Psoas muscle (tissue), 8 donors: ENCODE measurements around the gene CD59. TPM values are rescaled to one million over a fixed set of nuclear protein-coding genes. Genes with fewer than 3 reads are reported as not detected.

ENCODE experiments used
- ATAC-seq, 4 donors: fragments of 200-7000 bp; cut with Tn5 transposase; one replicate each; pipeline ENCODE4 v1.9.1; 2020; ENCODE audit warnings: moderate library complexity in 3 of 4, mild to moderate bottlenecking in 2 of 4
- DNase-seq, 2 donors: peaks; one replicate each; pipeline ENCODE4 v3.0.0-alpha.2; 2020
- H3K27ac ChIP-seq: fragments of 200-600 bp; one replicate; pipeline ENCODE4 v1.8.0; 2022
- H3K27me3 ChIP-seq, 3 donors: fragments of 200-600 bp in 1 of 3; one replicate each; pipeline versions ENCODE4 v1.6.1 to v1.8.0; 2013 to 2022; ENCODE audit warnings: low read length in 2 of 3, mild to moderate bottlenecking in 2 of 3, moderate library complexity in 1 of 3; ENCODE audit not compliant: insufficient read depth in 3 of 3
- H3K36me3 ChIP-seq, 2 donors: fragments of 200-600 bp in 1 of 2; one replicate each; pipeline versions ENCODE4 v1.6.1 to v1.8.0; 2013 to 2022; ENCODE audit warnings: low read depth in 1 of 2, mild to moderate bottlenecking in 1 of 2, moderate library complexity in 1 of 2; ENCODE audit not compliant: insufficient read depth in 1 of 2
- H3K4me1 ChIP-seq: fragments of 200-600 bp; one replicate; pipeline ENCODE4 v1.8.0; 2022
- H3K4me3 ChIP-seq: fragments of 200-600 bp; one replicate; pipeline ENCODE4 v1.8.0; 2022; ENCODE audit warnings: mild to moderate bottlenecking
- H3K9me3 ChIP-seq: fragments of 200-600 bp; one replicate; pipeline ENCODE4 v1.8.0; 2022
- WGBS, 3 donors: extraction: QIAGEN DNeasy Blood & Tissue Kit; methylation state at CpG; one replicate each; pipeline versions ENCODE4 v1.1.6 to v1.1.7; 2013; 5-methylcytosine and 5-hydroxymethylcytosine counted together
- intact Hi-C, 2 donors: fragments of 100-400 bp; cut with DNase I; formaldehyde crosslinking; loops; one replicate each; pipeline versions ENCODE4 v1.11.0 to v1.14.2; 2022
- polyA plus RNA-seq, 3 donors: library from polyadenylated mRNA; stranded (reverse); fragments of 200-250 nt; gene quantifications; one replicate each; pipeline ENCODE4 v1.2.3, GENCODE V29; 2013
- total RNA-seq, 4 donors: library from RNA; stranded (reverse); fragmentation: NEBNext Ultra II Directional in 2 of 4; extraction: Animal tissue kit (Norgen Biotek cat#: 25700) in 2 of 4; gene quantifications; one replicate each; pipeline versions ENCODE4 v1.2.1 to v1.2.4, GENCODE V29; 2021 to 2023
- TF ChIP-seq, protein P1 (sequence below): fragments of 200-600 bp; IDR thresholded peaks from one replicate; pipeline ENCODE4 v1.8.0; 2022; ENCODE audit warnings: antibody characterized with exemption
- donor health status: healthy with polysubstance abuse.
- donor health status: DM: no; HTN: no; CAD: no; lungs with moderate emphysema.
- donor health status: Bipolar disorder and iron deficiency.
- donor health status: healthy.
- donor health status: DM: yes; HTN: yes; CAD: no.
- donor health status: DM: no; HTN: no; CAD: no.
- donor health status: DM: no; HTN: no; CAD: no.
- donor health status: DM: yes; HTN: yes; CAD: no.

Gene CD59
- total and polyA plus RNA-seq, 7 donors, result 423 to 930 (median 574) TPM

- intact Hi-C loops, result loop anchor here in 1 of 2 donors (2.0 to 5.0 kb wide), 2 partner anchors 200 to 380 kb away; no protein-coding TSS in a partner anchor
- WGBS, 3 donors, result 72 to 85% (median 80%) methylated on average over 3 of the region's 3 CpGs
- DNase-seq (no peak), ATAC-seq (peak in 3 of 4 donors; percentile 41 to 73 (median 66))
- Histone ChIP-seq H3K4me1 (peaks cover 7% of the 10 kb centered on the region), H3K9me3 (no peaks in the 10 kb centered on the region), H3K27me3 (no peaks in the 10 kb centered on the region), H3K27ac (no peak overlapping the region), H3K4me3 (no peak overlapping the region), H3K36me3 (peaks cover 0 to 57% of the 10 kb centered on the region in 2 donors)
- TF ChIP-seq, protein P1, sequence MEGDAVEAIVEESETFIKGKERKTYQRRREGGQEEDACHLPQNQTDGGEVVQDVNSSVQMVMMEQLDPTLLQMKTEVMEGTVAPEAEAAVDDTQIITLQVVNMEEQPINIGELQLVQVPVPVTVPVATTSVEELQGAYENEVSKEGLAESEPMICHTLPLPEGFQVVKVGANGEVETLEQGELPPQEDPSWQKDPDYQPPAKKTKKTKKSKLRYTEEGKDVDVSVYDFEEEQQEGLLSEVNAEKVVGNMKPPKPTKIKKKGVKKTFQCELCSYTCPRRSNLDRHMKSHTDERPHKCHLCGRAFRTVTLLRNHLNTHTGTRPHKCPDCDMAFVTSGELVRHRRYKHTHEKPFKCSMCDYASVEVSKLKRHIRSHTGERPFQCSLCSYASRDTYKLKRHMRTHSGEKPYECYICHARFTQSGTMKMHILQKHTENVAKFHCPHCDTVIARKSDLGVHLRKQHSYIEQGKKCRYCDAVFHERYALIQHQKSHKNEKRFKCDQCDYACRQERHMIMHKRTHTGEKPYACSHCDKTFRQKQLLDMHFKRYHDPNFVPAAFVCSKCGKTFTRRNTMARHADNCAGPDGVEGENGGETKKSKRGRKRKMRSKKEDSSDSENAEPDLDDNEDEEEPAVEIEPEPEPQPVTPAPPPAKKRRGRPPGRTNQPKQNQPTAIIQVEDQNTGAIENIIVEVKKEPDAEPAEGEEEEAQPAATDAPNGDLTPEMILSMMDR, result peak; percentile 65
Observed at GRCh38 chr11:33742249-33742851, 6.1 kb upstream of the CD59 start.

DNA sequence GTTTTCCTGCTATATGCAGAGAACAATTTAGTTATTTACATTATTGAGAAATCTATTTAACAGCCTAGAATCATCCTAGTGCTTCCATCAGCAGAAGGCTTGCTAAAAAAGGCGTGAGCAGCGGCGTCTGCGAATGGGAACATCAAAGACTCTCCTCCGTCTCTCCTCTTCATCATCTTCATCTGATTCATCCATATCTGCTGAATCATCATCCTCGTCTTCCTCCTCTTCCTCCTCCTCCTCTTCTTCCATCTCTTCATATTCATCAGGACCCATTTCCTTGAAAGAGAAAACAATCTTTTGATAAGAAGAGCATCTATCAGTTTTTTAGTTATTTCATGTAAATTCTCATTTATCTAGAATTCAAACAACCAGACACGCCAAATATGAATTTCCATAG lies 5.6 kb upstream of the CD59 start:
- Histone ChIP-seq H3K9me3 (no peaks in the 10 kb centered on the region), H3K36me3 (peaks cover 0 to 51% of the 10 kb centered on the region in 2 donors), H3K27ac (no peak overlapping the region), H3K27me3 (no peaks in the 10 kb centered on the region), H3K4me1 (peaks cover 3% of the 10 kb centered on the region), H3K4me3 (no peak overlapping the region)
- intact Hi-C loops, result loop anchor here (2.0 to 5.0 kb wide), 2 partner anchors 199 to 380 kb away; no protein-coding TSS in a partner anchor
- no peak for DNase-seq
- 85 to 92% (median 86%) methylated on average over 7 of the region's 7 CpGs for WGBS, 3 donors
- TF ChIP-seq, protein P1, result no peak
- ATAC-seq, result no peak

DNA sequence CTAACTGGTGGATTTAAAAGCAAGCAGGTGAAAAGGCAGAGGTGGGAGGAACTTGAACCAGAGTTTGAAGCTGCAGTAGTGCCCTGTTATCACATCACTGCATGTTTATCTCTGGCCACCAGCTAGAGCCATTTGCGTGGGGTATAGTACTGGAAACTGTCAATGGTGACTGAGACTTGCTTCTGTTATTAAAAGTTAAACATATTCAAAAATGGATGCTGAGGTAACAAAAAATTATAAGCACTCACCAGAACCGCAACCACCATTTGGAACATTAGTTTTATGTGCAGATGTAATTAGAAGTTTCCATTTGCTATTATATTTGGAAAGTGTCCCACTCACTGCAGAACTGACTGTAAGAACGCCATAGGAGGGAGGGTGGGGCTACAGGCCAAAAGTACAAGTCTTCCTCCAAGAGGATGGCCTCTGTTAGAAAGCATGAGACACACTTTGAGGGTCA lies 1.2 kb upstream of the CD59 start:
- Histone ChIP-seq H3K27ac (peak overlapping the region; percentile 98), H3K4me1 (peaks cover 21% of the 10 kb centered on the region), H3K4me3 (no peak overlapping the region), H3K27me3 (no peaks in the 10 kb centered on the region), H3K9me3 (no peaks in the 10 kb centered on the region), H3K36me3 (peaks cover 5 to 22% of the 10 kb centered on the region in 2 donors)
- ATAC-seq (no peak), DNase-seq (no peak)
- intact Hi-C loops, result loop anchor here (2.0 to 5.0 kb wide), 2 partner anchors 21 to 35 kb away; partner anchors contain the start of gene C11orf91 (in 2 of the 2)
- WGBS, 3 donors, result 53 to 70% (median 56%) methylated on average over 3 of the region's 3 CpGs
- TF ChIP-seq, protein P1, result no peak

DNA sequence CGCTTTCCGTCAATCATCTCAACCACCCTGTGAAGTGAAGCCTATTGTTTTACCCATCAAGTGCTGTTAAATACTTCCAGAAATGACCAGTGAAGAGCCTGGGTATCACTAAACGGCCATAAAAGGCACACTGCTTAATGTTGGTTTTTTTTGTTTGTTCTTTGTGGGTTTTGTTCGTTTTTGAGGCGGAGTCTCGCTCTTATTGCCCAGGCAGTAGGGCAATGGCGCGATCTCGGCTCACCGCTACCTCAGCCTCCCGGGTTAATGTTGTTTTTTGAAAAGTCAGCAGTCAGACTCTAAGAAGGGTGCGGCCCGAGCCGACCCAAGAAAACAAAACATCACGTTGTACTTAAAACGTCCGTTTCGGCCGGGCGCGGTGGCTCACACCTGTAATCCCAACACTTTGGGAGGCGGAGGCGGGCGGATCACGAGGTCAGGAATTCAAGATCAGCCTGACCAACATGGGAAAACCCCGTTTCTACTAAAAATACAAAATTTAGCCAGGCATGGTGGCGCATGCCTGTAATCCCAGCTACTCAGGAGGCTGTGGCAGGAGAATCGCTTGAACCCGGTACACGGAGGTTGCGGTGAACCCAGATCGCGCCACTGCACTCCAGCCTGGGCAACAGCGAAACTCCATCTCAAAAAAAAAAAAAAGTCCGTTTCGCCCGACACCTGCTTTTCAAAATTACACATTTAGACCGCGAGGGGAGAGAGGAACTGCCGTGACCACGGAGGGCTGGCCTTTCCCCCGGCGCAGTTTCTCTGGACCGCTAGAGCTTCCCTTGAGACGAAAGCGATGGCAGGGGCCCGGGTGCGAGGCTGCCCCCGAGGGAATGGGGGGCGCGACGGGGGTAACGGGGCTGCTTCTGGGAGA lies 714 bp downstream of the CD59 start:
- Histone ChIP-seq H3K27ac (peak overlapping the region; percentile 98), H3K9me3 (no peaks in the 10 kb centered on the region), H3K4me3 (peak overlapping the region; percentile 96), H3K36me3 (peaks cover 5 to 11% of the 10 kb centered on the region in 2 donors), H3K27me3 (no peaks in the 10 kb centered on the region), H3K4me1 (peaks cover 37% of the 10 kb centered on the region)
- WGBS, 3 donors, result 1% methylated on average over 53 of the region's 53 CpGs
- TF ChIP-seq, protein P1, result no peak
- intact Hi-C loops, result loop anchor here (2.0 to 5.0 kb wide), 2 partner anchors 19 to 33 kb away; partner anchors contain the start of gene C11orf91 (in 2 of the 2)
- ATAC-seq (peak; percentile 35 to 65 (median 47)), DNase-seq (peak in 1 of 2 donors; percentile 73)
